ENCODE data around the gene IGFLR1.

DNA sequence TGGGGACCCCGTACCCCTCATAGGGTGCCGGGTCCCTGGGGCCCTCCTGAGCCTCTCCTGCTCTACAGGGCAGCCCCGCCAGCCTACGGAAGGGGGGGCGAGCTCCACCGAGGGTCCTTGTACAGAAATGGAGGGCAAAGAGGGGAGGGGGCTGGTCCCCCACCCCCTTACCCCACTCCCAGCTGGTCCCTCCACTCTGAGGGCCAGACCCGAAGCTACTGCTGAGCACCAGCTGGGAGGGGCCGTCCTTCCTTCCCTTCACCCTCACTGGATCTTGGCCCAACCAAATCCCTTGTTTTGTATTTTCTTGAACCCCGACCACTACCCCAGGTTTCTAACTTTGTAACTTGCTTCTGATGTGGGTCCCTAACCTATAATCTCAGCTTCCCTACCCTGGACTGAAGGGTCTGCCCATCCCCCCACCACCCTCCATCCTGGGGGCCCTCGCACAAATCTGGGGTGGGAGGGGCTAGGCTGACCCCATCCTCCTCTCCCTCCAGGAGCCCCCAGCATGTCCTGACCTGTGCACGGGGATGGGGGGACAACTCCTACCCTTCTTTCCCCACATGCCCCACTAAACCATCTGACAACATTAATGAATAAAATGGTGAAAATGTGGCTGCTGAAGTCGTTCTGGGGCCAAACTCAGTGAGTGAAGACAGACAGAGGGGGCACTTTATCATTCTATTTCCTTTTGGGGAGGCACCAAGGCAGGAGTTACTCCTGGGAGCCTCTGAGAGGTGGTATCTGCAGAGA lies 46.1 kb upstream of the IGFLR1 start:
- TF ChIP-seq SUZ12 (IDR thresholded peaks at IDR 0.05; ENCODE audit: extremely low read depth, insufficient read depth, insufficient read length) (no peak), YY1 (IDR thresholded peaks at IDR 0.05; ENCODE audit: insufficient read depth, insufficient read length) (no peak)
